ENCODE results near the gene INSM1.

The INSM1 gene

GRCh38 chr20:20367575-20368417 is at the start of gene INSM1:
Gene INSM1, plus strand, starts transcription at chr20:20368104. Its CDS starts 164 bp downstream, at chr20:20368268.
- no peak within 1 kb of the TSS for H3K4me3 ChIP-seq (ENCODE audit: control insufficient read depth, low read depth, low read length)
- no peak for DNase-seq (ENCODE audit: low read depth)
- no peak for TF ChIP-seq CTCF (IDR thresholded peaks at IDR 0.05; ENCODE audit: control insufficient read depth, insufficient read depth, low read depth, low read length, missing control alignments)

GRCh38 chr20:20318365-20319161 is 49.3 kb upstream of the INSM1 start:
- no peak overlapping the region for H3K4me3 ChIP-seq (ENCODE audit: control insufficient read depth, low read depth, low read length)
- DNase-seq (ENCODE audit: low read depth) = no peak
- TF ChIP-seq CTCF (IDR thresholded peaks at IDR 0.05; ENCODE audit: control insufficient read depth, insufficient read depth, low read depth, low read length, missing control alignments) = no peak

- no peak for DNase-seq (ENCODE audit: low read depth)
- TF ChIP-seq CTCF (IDR thresholded peaks at IDR 0.05; ENCODE audit: control insufficient read depth, insufficient read depth, low read depth, low read length, missing control alignments) = no peak
- H3K4me3 ChIP-seq (ENCODE audit: control insufficient read depth, low read depth, low read length) = no peak overlapping the region
Measured at GRCh38 chr20:20321134-20321533, 46.8 kb upstream of the INSM1 start.

GRCh38 chr20:20321917-20322316 is 46.0 kb upstream of the INSM1 start:
- no peak for TF ChIP-seq CTCF (IDR thresholded peaks at IDR 0.05; ENCODE audit: control insufficient read depth, insufficient read depth, low read depth, low read length, missing control alignments)
- no peak for DNase-seq (ENCODE audit: low read depth)
- no peak overlapping the region for H3K4me3 ChIP-seq (ENCODE audit: control insufficient read depth, low read depth, low read length)

GRCh38 chr20:20322912-20323311 is 45.0 kb upstream of the INSM1 start:
- H3K4me3 ChIP-seq (ENCODE audit: control insufficient read depth, low read depth, low read length) = no peak overlapping the region
- TF ChIP-seq CTCF (IDR thresholded peaks at IDR 0.05; ENCODE audit: control insufficient read depth, insufficient read depth, low read depth, low read length, missing control alignments) = no peak
- DNase-seq (ENCODE audit: low read depth) = no peak

- H3K4me3 ChIP-seq (ENCODE audit: control insufficient read depth, low read depth, low read length) = no peak overlapping the region
- TF ChIP-seq CTCF (IDR thresholded peaks at IDR 0.05; ENCODE audit: control insufficient read depth, insufficient read depth, low read depth, low read length, missing control alignments) = no peak
- no peak for DNase-seq (ENCODE audit: low read depth)
Measured at GRCh38 chr20:20327746-20328145, 40.2 kb upstream of the INSM1 start.

Data from AG09309 (cell line).